Osteoblast (primary cell): ENCODE results near the gene PDE6G. TPM values are rescaled to one million over a fixed set of nuclear protein-coding genes. Genes with fewer than 3 reads are reported as not detected.
A peak's percentile ranks its signal among the peaks of the same experiment; 100 is the strongest.

ENCODE experiments used
- DNase-seq: peaks from one replicate; pipeline ENCODE4 v3.0.0; 2011; ENCODE audit warnings: low spot score, mixed read lengths; ENCODE audit not compliant: insufficient read length; ENCODE audit errors: missing footprints
- H2AFZ ChIP-seq: 2 replicates; pipeline ENCODE4 v1.6.0; 2011; ENCODE audit warnings: mild to moderate bottlenecking, low read length
- H3K27ac ChIP-seq: 2 replicates; pipeline ENCODE4 v1.5.1; 2011; ENCODE audit warnings: mild to moderate bottlenecking, low read depth, low read length, moderate library complexity
- H3K27me3 ChIP-seq: 2 replicates; pipeline ENCODE4 v1.6.0; 2012; ENCODE audit warnings: mild to moderate bottlenecking, control low read depth, inconsistent platforms, low read length, moderate library complexity; ENCODE audit not compliant: insufficient read depth
- H3K36me3 ChIP-seq: 2 replicates; pipeline ENCODE4 v1.5.1; 2011; ENCODE audit warnings: mild to moderate bottlenecking, low read length, control low read depth, moderate library complexity; ENCODE audit not compliant: insufficient read depth
- H3K4me1 ChIP-seq: 2 replicates; pipeline ENCODE4 v1.5.1; 2011; ENCODE audit warnings: mild to moderate bottlenecking, low read length, control low read depth, moderate library complexity; ENCODE audit not compliant: insufficient read depth
- H3K4me2 ChIP-seq: 2 replicates; pipeline ENCODE4 v1.6.0; 2011; ENCODE audit warnings: mild to moderate bottlenecking, low read length; ENCODE audit not compliant: insufficient read depth
- H3K4me3 ChIP-seq: fragments of 200-600 bp; sonication (generic); 3 replicates; pipeline ENCODE4 v1.5.1; 2012; ENCODE audit warnings: mild to moderate bottlenecking, low read length, inconsistent platforms; ENCODE audit not compliant: insufficient read depth
- H3K79me2 ChIP-seq: 2 replicates; pipeline ENCODE4 v1.6.0; 2012; ENCODE audit warnings: mild to moderate bottlenecking, low read length, control low read depth, inconsistent platforms; ENCODE audit not compliant: insufficient read depth
- H3K9me3 ChIP-seq: 2 replicates; pipeline ENCODE4 v1.5.1; 2011; ENCODE audit warnings: low read depth, low read length, control low read depth
- H4K20me1 ChIP-seq: 2 replicates; pipeline ENCODE4 v1.6.0; 2012; ENCODE audit warnings: mild to moderate bottlenecking, low read length, control low read depth; ENCODE audit not compliant: insufficient read depth
- total RNA-seq: library from RNA; depleted of rRNA; stranded (reverse); fragments of >200 nt; gene quantifications from 2 replicates; pipeline ENCODE4 v1.2.3, GENCODE V29; 2012
- TF ChIP-seq, protein P1 (sequence below): IDR thresholded peaks from 2 replicates; pipeline ENCODE4 v1.5.1; 2011; ENCODE audit warnings: mild to moderate bottlenecking, low read depth, low read length, moderate library complexity; ENCODE audit errors: extremely low read depth

Gene PDE6G
- total RNA-seq, 1 donor: not detected

DNA sequence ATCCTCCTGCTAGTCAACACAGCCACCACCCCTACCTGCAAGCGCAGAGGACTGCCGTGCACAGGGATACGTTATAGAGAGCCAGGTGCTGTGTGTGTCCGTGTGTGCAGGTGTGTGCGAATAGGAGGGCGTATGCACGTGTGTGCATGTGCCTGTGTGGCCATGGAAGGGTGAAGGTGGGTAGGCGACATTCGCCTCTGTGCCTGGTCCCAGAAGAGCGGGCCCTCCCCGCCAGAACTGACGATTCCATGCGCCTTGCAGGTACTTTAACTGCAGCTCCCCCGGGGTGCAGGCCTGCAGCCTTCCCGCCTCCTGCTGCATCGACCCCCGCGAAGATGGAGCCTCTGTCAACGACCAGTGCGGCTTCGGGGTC, 8.7 kb downstream of the PDE6G start:
- peaks cover 4% of the 10 kb centered on the region for H3K9me3 ChIP-seq
- no peak overlapping the region for H2AFZ ChIP-seq
- peaks cover 24% of the 10 kb centered on the region for H3K27me3 ChIP-seq
- no peaks in the 10 kb centered on the region for H3K36me3 ChIP-seq
- H3K79me2 ChIP-seq: no peaks in the 10 kb centered on the region
- no peak overlapping the region for H3K4me2 ChIP-seq
- no peak overlapping the region for H3K27ac ChIP-seq
- H3K4me1 ChIP-seq: peaks cover under 1% of the 10 kb centered on the region
- H3K4me3 ChIP-seq: no peak overlapping the region
- peak; percentile 77 for DNase-seq
- H4K20me1 ChIP-seq: no peaks in the 10 kb centered on the region
- TF ChIP-seq, protein P1, sequence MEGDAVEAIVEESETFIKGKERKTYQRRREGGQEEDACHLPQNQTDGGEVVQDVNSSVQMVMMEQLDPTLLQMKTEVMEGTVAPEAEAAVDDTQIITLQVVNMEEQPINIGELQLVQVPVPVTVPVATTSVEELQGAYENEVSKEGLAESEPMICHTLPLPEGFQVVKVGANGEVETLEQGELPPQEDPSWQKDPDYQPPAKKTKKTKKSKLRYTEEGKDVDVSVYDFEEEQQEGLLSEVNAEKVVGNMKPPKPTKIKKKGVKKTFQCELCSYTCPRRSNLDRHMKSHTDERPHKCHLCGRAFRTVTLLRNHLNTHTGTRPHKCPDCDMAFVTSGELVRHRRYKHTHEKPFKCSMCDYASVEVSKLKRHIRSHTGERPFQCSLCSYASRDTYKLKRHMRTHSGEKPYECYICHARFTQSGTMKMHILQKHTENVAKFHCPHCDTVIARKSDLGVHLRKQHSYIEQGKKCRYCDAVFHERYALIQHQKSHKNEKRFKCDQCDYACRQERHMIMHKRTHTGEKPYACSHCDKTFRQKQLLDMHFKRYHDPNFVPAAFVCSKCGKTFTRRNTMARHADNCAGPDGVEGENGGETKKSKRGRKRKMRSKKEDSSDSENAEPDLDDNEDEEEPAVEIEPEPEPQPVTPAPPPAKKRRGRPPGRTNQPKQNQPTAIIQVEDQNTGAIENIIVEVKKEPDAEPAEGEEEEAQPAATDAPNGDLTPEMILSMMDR: no peak

DNA sequence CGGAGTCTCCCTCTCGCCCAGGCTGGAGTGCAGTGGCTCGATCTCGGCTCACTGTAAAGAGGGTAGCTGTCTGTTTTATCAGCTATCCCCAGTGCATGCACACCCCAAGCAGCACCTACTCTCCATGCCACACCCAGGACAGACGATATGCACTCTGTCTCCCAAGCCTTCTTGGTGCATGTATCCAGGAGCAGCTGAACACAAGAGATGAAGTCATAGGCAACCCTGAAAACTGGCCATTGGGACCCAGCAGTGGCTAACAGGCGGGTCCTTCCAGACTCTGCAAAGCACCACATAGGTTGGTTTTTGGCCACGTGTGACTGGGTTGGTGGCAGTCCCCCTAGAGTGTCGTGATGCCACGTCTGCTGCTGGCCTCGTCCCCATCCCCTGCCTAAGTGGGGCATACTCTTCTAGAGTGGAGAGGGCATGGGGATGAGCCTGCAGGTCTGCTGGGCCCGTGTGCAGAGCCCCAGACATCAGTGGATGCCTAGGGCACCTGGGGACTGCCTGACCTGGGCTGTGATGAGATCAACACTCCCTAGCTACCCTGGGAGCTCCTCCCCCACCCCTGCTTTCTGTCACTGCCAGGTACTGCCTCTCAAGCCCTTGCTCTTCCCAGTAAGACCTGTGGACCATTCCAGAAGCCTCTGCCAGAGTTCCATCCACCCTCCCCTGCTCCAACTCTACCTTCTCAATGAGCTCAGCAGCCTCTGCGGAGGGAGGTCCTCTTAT, 9.3 kb downstream of the PDE6G start:
- no peak overlapping the region for H2AFZ ChIP-seq
- TF ChIP-seq, protein P1: no peak
- no peak overlapping the region for H3K4me3 ChIP-seq
- peak; percentile 80 for DNase-seq
- peaks cover 24% of the 10 kb centered on the region for H3K27me3 ChIP-seq
- no peaks in the 10 kb centered on the region for H3K36me3 ChIP-seq
- no peaks in the 10 kb centered on the region for H4K20me1 ChIP-seq
- peaks cover 6% of the 10 kb centered on the region for H3K4me1 ChIP-seq
- peaks cover 4% of the 10 kb centered on the region for H3K9me3 ChIP-seq
- H3K4me2 ChIP-seq: no peak overlapping the region
- H3K79me2 ChIP-seq: no peaks in the 10 kb centered on the region
- no peak overlapping the region for H3K27ac ChIP-seq

GRCh38 chr17:81644976-81645952, 11.1 kb downstream of the PDE6G start:
- H2AFZ ChIP-seq: no peak overlapping the region
- TF ChIP-seq, protein P1: no peak
- no peak overlapping the region for H3K4me2 ChIP-seq
- H3K4me3 ChIP-seq: no peak overlapping the region
- H3K27me3 ChIP-seq: peaks cover 24% of the 10 kb centered on the region
- no peaks in the 10 kb centered on the region for H4K20me1 ChIP-seq
- H3K4me1 ChIP-seq: peaks cover 11% of the 10 kb centered on the region
- H3K79me2 ChIP-seq: no peaks in the 10 kb centered on the region
- peak; percentile 86 for DNase-seq
- peaks cover 4% of the 10 kb centered on the region for H3K9me3 ChIP-seq
- no peak overlapping the region for H3K27ac ChIP-seq
- no peaks in the 10 kb centered on the region for H3K36me3 ChIP-seq

GRCh38 chr17:81644496-81644895, 11.8 kb downstream of the PDE6G start:
- no peak overlapping the region for H3K4me2 ChIP-seq
- TF ChIP-seq, protein P1: no peak
- no peaks in the 10 kb centered on the region for H3K36me3 ChIP-seq
- H3K27me3 ChIP-seq: peaks cover 24% of the 10 kb centered on the region
- peak; percentile 71 for DNase-seq
- no peak overlapping the region for H2AFZ ChIP-seq
- peaks cover 4% of the 10 kb centered on the region for H3K9me3 ChIP-seq
- no peaks in the 10 kb centered on the region for H3K79me2 ChIP-seq
- no peaks in the 10 kb centered on the region for H4K20me1 ChIP-seq
- no peak overlapping the region for H3K4me3 ChIP-seq
- peaks cover 11% of the 10 kb centered on the region for H3K4me1 ChIP-seq
- H3K27ac ChIP-seq: no peak overlapping the region
